H1 (cell line): Measurements from ENCODE around the gene NAALADL1. TPM values are rescaled to one million over a fixed set of nuclear protein-coding genes. Genes with fewer than 3 reads are reported as not detected.
A peak's percentile ranks its signal among the peaks of the same experiment; 100 is the strongest.

Experiments used
- CHD7 ChIP-seq: fragments of 300-600 bp; sonication (generic); IDR thresholded peaks from 2 replicates; pipeline ENCODE4 v1.7.1; 2012; ENCODE audit warnings: low read length, moderate library complexity, mild to moderate bottlenecking, inconsistent platforms; ENCODE audit not compliant: insufficient replicate concordance
- CREB1 ChIP-seq: IDR thresholded peaks from 2 replicates; pipeline ENCODE4 v1.6.1; 2012; ENCODE audit warnings: inconsistent platforms
- CTBP2 ChIP-seq: IDR thresholded peaks from 2 replicates; pipeline ENCODE4 v1.7.0; 2011; ENCODE audit warnings: borderline replicate concordance, mild to moderate bottlenecking, moderate library complexity, mixed read lengths, low read length; ENCODE audit not compliant: insufficient read depth, insufficient read length
- GABPA ChIP-seq: IDR thresholded peaks from 2 replicates; pipeline ENCODE4 v1.6.1; 2011; ENCODE audit warnings: mild to moderate bottlenecking, low read length, moderate library complexity, borderline replicate concordance; ENCODE audit not compliant: insufficient read depth
- JUN ChIP-seq: IDR thresholded peaks from 2 replicates; pipeline ENCODE4 v1.6.1; 2011; ENCODE audit warnings: low read depth, mild to moderate bottlenecking, improper control_type of control experiment, low read length
- KDM1A ChIP-seq: fragments of 200-600, 300-600 bp; sonication (generic); IDR thresholded peaks from 2 replicates; pipeline ENCODE4 v1.7.1; 2016; ENCODE audit warnings: mild to moderate bottlenecking, low read length, borderline replicate concordance
- POLR2A ChIP-seq, 2 experiments: IDR thresholded peaks; 1 replicate in 1 of 2; 2 replicates in 1 of 2; pipeline ENCODE4 v1.6.1; 2011; ENCODE audit warnings: low read depth in 2 of 2, low read length in 2 of 2, mild to moderate bottlenecking in 2 of 2; ENCODE audit errors: control extremely low read depth in 1 of 2
- SIX5 ChIP-seq: IDR thresholded peaks from 2 replicates; pipeline ENCODE4 v1.6.1; 2011; ENCODE audit warnings: mild to moderate bottlenecking, low read depth, low read length
- SRF ChIP-seq: IDR thresholded peaks from 2 replicates; pipeline ENCODE4 v1.6.1; 2011; ENCODE audit warnings: mild to moderate bottlenecking, low read depth, low read length, moderate library complexity
- YY1 ChIP-seq: IDR thresholded peaks from 2 replicates; pipeline ENCODE4 v1.6.1; 2011; ENCODE audit warnings: low read depth, mild to moderate bottlenecking, low read length
- polyA plus RNA-seq, 7 experiments: library from polyadenylated mRNA; depleted of rRNA in 3 of 7; stranded (reverse) in 5 of 7; unstranded in 2 of 7; fragments of >200 nt in 5 of 7; fragments of 200-250 nt in 2 of 7; gene quantifications; 1 replicate in 5 of 7; 2 replicates in 1 of 7; 4 replicates in 1 of 7; pipeline versions ENCODE4 v1.2.1 to v1.2.3, GENCODE V29; 2011 to 2013; ENCODE audit warnings: missing spikeins in 2 of 7, mixed read lengths in 2 of 7
- total RNA-seq: library from RNA; stranded (reverse); fragmentation: NEBNext Ultra II Directional; extraction: Animal tissue kit (Norgen Biotek cat#: 25700); gene quantifications from 2 replicates; pipeline ENCODE4 v1.2.1, GENCODE V29; 2021

NAALADL1 gene
- total and polyA plus RNA-seq, 2 of the 8 experiments (the other 6 are each of a cell fraction or from before 2014, with no cell fraction given), result 7.5 to 9.9 TPM

DNA sequence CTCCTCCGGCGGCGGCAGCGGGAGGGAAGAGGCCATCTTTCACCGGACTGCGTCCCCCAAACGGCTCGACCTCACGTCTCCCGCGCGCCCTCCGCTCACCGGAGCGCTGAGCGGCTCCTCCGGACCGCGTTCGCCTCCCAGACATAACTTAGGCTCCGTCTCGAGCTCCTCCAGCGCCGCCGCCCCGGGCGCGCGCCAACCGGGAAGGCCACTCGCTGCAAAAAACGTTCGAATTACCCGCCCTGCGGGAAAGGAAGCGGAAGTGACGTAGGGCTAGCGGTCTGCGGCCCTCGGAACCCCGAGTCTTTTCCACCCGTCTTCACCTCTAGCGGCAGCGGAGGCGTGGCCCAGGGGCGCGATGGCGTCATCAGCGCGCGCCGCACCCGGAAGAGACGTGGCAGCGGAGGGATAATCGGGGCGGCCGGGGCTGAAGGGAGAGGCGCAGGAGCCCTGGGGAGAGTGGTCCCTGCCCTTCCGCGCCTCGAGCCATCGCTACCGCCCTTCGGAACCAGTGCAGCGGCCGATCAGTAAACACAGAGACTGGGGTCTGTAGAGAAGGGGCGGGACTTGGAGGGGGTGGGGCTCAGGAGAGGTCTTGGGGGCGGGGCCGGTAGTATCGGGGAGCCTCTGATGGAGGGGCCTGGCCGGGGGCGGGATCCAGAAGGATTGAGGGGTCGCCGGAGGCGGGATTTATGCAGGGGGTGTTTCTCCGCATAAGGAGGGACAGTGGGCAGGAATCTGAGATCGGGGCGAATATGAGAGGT lies 25.7 kb upstream of the NAALADL1 start, which contains the start of the genes CDCA5 and ZFPL1 (continued):
- no peak for TF ChIP-seq CHD7
- peak; percentile 100 for TF ChIP-seq CREB1
- TF ChIP-seq JUN, result no peak
- peak; percentile 87 for TF ChIP-seq GABPA
- 0 out of 2 replicates have a peak, but pooled peaks have one; percentile 8 for TF ChIP-seq SIX5
- peak; percentile 58; the same call in 1 of the 2 replicates for TF ChIP-seq YY1
- peak; percentile 54 to 85 for TF ChIP-seq POLR2A (IDR thresholded peaks at IDR 0.05; ENCODE audit: control extremely low read depth in 1 of 2, low read depth in 2 of 2, low read length in 2 of 2)
- TF ChIP-seq CTBP2, result no peak
- TF ChIP-seq SRF, result peak; percentile 79
- no peak for TF ChIP-seq KDM1A
